HG03066 (cell line): ENCODE data around the gene POLA1.

Experiments used
- ATAC-seq: cut with Tn5 transposase; IDR thresholded peaks from one replicate; pipeline ENCODE4 v1.9.1; 2021; ENCODE audit warnings: low read depth; ENCODE audit not compliant: unreplicated experiment

POLA1 gene

DNA sequence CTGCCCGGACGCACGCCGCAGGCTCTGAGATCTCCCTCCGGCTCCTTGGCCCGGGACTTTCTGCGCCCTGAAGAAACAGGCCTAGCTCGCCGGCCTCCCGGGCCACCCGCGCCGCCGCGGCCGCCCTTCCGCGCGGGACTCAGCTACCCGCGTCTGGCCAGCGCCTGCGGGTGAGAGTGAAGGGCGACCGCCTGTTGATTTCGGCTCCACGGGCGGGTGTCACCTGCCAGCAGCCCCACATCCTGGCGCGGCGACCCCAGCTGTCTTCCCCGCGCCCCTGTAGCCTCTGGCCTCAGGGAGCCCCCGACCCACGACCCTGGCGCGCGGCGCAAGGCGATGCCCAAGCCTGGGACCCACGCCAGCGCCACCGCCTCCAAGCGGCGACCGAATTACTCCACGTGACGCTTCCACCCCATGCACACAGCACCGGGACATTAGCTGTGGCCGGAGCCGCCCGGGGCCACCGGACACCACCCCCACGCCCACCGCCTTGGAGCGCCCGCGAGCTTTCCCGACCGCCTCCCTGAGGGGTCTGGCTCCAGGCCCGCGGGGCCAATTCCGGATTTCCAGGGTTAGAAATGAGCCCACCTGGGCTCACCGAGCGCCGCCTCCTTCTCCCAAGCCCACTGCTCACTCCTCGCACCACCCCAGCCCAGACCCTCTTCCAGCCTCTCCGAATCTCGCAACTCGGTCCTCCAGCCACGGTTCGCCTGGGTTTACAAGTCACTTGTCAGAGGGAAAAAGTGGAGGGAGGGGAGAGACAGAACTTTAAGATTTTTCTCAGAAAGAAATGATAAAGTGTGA lies 311.9 kb downstream of the POLA1 start:
- ATAC-seq: no peak

DNA sequence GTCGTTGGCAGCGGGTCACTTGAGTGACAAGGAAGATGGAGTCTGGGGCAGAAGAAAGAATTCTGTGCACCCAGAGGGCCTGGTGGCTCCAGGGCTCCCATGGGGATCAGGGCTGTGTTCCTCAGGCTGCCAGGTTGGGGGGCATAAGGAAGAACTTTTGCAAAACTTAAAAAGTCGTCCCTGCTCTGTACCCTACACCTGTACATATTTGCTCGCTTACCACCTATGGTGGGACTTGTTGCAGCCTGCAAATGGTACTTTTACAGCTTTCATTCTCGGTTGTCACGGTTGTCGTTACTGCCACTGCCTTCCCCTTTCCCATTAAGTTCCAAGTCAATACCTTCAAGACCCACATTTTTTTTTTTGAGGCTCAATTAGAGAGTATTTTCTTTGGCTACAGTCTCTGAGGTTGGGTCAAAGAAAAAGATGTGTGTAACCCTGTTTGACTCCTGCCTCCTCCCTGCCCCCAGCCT lies 312.9 kb downstream of the POLA1 start:
- ATAC-seq: no peak

DNA sequence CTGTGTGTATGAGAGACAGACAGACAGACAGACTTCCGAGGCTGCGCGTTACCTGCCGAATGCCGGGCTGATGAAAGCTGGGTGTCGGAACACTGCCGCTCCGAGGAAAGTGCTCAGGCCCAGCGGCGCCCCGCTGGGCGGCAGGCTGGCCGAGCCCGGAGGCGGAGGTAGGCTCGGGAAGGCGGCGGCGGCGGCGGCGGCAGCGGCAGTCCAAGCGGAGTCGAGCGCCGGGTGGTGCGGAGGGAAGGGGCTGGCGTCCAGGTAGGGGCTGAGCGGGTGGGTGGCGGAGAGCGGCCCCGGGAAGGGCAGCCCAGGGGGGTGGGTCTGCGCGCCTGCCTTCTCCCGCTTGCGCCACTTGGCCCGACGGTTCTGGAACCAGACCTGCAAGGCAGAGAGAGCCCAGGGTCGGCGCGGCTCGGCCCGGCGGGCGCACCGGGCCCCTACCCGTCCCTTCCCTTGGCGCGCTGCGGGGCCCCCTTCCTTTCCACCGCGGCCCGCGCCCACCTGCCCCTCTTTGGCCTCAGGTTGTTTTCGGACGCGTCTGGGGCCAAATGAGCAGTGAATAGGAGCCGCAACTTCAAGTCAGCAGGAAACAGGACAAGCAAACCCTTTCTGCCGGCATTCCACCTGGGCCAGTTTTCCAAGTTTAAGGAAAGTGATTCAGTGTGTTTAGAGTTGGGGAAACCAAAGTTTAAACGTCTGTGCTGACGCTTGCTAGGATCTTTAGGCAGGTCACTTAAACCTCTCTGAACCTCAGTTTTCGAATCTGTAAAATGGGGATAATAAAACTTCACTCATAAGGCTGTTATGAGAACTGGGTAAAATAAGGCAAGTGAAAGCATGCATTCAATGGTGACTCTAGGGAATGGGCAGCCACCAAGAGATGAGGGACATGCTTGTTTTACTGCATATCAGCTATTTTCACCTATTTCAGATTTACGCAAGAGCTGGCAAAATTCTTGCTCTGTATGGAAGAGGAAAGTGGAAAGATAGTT lies 313.6 kb downstream of the POLA1 start:
- no peak for ATAC-seq

DNA sequence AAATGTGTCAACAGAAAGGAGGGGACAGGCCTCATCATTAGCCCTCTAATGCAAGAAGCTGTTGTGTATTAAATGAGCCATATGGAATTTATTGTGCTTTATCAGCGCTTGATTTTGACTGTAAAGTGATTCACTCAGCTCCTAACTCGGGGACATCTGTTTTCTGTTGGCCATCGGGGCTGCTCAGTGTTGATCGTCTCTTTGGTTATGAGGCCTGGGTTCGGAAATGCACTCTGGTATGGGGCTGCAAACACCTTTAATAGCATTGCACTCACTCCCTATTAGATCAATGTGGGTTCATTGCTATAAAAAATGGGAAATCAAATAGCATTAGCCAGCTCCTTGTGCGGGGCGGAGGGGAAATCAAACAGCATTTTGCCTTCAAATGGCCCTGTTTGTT lies 315.7 kb downstream of the POLA1 start:
- ATAC-seq: no peak

DNA sequence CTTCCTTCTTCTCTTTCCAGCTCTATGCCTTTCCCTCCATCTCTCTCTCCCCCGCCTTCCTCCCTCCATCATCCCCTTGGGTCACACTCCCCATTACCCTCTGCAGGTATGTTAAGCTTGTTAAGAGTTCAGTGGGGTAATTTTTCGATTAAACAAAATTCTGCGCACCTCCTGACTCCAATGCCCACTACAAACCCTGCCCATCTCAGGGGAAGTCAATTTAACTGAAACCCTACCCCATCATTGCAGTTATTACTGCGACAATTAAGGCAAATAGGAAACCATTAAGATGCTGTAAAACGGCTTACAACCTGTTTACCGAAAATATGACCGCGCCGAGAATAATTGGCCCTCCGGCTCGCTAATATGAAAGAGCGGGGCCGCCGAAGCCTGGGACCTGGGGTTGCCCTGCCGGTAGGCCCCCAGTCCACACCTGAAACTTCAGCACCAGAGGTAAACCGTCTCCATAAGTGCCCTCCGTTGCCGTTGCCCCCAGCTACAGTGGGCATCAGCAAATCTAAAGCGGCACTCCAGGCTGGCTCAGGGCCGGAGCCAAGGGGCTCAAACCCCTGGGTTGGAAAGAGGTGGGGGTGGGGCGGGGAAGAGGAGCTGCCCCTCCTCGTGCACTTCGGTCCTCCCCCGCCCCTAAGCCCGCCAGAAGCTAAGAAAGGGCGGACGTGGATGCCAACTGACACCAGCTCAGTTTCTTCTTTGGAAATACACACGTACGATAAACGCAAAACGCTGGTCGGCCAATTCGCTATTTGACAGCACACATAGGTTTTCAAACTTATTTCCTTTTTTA lies 317.3 kb downstream of the POLA1 start:
- ATAC-seq: no peak

DNA sequence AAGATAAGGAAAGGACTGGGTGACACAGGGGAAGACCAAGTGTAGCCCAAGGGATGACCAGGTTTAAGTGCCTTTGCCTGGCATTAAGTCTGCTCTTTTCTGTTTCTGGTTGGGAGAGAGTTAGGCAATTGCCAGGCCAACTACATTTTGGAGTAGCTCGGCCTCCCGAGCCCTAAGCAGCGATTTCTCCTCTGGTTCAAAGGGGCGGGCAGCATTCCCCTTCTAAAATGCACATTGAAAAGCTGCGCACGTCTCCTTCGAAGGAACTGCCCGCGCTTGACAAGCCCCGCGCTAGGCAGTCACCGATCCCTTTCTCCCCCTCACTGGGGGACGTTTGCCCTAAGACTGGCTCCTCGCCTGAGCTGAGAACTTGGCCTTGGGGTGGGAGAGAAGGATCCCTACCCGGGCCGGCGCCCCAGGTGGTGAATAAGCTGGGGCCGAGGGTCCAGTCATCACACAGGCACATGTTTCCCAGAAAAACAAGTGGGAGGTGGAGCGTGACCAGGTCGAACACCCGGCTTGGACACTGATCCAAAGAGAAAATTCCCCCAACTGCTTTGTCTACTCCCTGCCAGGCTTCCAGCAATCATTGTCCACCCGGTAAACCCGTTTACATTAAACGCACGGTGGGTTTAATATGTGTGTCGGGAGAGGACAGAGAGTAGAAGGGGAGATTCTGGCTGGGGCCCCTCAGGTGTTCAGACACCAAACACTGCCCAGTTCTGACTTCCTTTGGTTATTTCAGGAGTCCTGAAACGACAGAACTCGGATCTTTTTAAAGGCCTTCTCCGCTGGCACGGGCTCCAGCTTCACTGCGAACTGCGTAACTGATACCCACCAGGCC lies 318.1 kb downstream of the POLA1 start:
- no peak for ATAC-seq

DNA sequence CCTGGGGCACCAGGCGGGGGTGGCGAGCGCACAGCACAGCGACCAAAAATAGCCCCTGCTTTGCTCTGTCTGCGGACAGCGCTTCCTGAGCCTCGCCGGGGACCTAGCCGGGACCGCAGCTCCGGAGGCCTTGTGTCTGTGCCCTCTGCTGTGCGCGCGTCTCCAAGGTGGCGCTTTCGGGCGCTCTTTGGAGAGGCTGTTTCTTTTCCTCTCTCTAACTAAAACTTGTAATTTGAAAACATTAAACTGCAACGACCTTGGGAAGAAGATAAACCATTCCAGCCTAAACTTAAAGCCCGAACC lies 318.7 kb downstream of the POLA1 start:
- no peak for ATAC-seq

DNA sequence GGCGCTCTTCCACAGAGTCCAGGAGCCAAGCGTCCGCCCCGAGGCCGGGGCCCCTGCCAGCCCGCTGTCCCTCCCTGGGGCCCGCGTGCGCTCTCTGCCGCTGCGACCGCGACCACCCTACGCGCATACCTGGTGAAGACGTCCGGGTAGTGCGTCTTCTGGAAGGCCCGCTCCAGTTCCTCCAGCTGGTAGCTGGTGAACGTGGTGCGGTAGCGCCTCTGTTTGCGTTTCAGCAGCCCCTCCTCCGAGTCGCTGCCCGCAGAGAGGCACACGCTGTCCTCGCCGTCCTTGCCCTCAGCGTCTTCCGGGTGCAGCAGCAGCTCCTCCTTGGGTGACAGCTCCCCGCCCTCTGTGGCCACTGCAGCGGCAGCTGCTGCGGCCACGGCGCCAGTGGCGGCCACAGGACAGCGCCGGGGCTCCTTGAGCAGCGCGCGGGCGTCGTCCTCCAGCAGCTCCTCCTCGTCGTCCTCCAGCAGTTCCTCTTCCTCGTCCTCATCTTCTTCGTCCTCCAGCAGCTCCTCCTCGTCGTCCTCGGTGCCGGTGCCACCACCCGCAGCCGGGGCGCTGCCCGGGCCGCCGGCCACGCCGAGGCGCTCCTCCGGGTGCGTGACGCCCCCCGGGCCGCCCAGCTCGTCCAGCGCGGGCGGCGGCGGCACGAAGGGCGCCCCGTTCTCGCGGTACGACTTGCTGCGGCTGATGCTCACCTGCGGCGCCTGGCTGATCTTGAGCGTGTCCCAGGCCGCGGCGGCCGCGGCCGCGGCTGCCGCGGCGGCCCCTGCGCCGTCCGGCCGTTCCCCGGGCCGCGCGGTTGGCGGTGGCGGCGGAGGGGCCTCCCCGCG lies 319.3 kb downstream of the POLA1 start:
- ATAC-seq: no peak

DNA sequence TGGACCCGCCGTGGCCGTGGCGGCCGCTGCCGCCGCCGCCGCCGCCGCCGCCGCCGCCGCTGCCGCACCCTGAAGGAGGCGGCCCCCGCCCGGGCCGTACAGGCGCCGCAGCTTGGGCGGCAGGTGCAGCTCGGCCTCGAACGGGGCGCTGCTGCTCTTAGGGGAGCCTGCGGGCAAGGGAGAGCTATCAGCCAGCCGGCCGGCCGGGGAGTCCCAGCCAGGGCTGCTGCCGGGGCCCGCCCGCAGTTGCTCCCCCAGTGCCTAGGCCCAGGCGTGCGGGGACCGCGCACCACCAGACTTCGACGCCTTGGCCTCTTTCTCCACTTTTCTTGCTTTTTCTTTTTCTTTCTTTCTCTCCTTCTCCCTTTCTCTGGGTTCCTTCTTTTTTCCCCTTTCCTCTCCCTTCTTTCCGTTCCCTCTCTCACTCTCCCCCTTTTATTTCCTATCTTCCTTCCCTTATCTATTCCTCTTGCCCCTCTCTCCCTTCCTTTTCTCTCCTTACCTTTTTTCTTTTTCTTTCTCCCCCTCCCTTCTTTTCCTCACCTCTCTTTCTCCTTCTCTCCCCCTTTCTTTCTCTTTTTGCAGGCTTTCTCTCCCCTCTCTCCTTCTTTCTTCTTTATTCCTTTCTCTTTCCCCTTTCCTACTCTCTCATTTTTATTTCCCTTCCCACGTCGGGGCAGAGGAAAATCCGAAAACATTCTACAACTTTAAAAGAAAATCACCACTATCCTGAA lies 320.1 kb downstream of the POLA1 start:
- no peak for ATAC-seq

DNA sequence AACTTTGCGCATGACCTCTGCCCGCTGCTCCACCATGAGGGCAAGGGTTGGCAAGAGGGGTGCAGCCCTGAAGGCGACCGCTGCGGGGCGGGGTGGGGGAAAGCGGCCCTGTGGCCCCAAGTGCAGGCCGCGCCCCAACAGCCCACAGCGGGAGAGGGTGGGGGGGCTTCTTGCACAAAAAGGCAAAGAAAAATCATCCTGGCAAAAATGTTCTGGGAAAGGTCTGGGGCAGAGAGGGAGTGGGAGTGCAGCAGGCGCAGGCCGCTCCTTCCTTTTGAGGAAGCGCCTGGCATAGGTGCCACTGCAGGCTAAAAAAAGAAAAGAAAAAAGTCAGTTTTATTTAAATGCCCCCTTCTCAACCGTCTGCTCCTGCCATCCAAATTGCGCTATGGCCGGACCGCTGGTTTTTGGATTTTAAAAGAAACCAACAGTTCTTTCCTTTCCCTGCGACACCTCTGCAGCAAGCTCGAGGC lies 320.7 kb downstream of the POLA1 start:
- no peak for ATAC-seq

DNA sequence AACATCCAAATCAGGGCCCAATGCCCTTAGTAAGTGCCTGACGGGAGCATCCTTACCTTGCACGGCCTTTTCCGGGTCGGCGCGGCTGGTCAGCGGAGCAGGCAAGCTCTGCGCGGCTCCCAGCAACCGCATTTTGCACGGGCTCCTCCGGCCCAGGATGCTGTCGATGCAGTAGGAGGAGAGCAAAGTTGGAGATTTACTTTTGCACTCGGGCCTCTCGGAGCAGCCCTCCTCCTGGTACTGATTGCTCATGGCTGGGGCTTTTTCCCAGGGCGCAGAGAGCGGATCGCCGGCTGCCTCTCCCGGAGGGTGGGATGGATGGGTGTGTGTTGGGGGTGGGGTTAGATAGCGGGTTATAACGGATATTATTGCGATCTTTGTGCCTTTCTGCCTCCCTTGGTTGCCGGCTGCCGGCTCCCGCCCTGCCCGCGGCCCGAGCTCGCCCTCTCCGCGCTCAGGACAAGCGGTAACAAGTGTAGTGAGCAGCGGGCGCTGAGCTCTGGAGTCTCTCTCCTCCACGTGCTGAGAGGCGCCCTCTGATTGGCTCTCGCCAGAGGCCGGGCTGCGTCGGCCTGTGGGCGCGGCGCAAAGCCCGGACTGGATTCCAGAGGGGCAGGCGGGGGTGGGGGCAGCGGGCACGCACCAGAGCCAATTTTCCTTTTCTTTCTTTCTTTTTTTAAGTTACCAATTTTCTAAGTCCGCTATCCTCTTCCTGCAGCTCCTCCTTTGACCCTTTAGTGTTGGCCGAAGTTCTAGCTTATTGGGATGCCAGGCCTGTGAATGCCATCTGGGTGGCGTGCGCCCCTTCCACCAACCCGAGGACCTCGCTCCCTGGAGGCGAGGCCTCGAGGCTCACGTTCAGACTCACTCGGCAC lies 322.0 kb downstream of the POLA1 start, which contains the start of gene ARX:
ARX (minus strand) TSS at position 480 of the 875 bp plus-strand sequence; CDS start at position 252, 228 bp downstream.
- ATAC-seq: peak; percentile 45

DNA sequence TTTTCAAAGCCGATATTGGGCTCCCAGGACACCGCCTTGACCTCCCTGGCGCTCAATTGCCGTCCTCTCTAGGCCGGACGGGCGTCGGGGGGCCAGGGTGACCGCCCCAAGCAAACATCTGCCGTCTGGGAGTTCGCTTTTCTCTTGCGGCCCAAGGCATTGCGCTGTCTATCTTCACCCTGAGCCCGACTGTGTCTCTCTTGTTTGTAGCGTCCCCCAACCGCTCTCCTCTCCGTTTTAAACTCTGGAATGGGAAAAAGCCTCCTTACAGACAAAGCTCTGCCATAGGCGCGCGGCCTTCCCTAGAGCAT lies 322.6 kb downstream of the POLA1 start:
- ATAC-seq: no peak

DNA sequence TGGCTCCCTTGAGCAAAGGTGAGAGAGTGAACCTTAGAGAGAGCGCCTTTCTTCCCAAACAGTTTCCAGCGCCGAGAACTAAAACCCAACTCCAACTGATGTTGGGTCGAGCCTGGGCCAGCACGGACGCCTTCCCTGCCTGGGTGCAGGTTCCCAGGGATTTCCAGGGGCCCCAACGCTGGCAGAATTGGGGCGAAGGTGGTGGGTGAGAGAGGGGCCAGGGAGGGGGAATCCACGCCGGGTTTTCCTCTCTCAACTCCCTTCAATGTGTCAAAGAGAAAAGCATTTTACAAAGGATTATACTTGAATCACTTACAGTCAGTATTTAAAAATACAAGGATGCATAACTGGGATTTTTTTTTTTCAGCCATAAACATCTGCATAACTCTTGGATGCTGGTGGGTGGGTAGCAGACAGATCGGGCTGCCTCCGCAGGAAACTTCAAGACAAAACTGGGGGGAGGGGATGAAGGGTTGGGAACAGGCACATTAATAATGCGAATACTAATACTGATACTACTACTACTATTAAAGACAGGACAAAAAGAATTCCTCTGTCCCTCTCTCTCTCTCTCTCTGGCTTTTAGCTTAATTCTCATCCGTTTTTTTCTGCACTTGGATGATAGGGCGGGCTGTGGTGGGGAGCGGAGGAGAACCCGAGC lies 323.4 kb downstream of the POLA1 start:
- no peak for ATAC-seq

DNA sequence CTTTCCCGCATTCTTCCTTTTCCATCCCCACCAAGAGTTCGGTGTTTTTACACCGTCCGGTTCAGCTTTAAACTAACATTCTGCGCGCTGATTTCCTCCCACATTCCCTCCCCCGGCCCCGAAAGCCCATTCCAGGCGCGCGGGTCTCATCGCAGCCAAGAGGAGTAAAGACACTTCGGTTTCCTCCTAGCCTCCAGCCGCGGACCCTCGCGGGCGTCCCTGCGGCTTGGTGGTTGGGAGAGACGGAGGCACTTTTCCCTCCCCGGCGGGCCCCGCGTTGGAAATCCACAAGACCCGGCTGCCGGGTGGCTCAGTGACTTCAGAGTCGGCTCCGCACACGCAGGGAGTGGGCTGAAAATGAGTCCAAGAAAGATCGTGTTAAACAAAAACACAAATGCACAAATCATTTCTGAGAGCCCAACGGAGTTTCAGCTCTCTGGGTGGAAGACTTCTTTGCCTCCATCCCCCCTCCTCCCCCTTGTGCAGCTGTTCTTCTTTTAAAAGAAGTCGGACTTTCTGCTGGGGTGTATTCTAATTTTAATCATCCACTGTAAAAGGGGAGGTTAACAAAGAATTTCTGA lies 324.0 kb downstream of the POLA1 start:
- no peak for ATAC-seq

DNA sequence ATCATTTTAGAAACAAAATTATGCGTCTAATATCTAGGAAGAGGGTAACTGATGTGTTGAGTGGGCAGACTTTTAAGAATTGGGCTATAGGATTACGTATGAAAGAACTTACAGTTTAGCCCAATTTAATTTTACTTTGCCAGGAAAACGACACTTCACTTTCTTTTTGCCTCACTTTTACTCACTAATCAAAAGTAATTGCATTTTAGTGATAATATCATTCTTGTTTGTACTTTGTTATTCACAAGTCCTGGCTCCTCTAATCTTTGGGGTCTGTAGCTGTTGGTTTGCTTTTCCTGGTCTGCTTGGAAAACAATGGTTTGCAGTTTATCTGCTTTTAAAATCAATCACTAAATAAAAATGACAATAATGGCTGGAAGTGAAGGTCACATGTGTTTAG lies 325.0 kb downstream of the POLA1 start:
- no peak for ATAC-seq

DNA sequence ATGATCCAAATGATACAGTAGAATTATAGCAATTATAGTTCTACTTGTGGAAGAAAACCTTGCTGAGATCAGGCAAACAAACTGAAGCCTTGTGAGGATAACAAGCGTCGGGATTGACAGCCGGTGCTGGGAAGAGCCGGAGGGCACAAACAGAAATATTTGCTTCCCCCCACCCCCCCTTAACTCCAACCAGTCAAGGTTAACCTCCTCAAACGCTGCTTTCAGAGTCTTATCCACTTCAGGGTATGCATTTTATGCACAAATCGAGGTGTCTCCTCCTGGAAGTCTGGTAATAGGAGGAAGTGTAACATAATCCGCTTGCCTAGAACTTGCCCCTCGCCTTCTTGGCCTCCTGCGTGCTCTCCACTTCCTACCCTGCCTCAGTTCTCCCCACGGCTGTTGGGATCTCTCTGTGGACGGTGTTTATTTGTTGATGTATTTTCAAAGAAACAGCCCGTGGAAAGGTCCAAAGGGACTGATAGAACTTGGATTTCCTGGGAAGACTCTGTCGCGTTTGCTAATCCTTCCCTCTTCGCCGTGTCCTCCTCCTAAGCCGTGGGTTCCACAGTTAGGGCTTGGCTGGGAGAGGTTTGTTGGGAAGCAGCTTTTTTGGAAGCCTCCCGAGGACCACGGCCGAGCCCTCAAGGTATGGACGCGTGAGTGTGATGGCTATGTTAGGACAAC lies 326.1 kb downstream of the POLA1 start:
- no peak for ATAC-seq
